ENCODE measurements around the gene UBE2F.

UBE2F gene

GRCh38 chr2:238040918-238041317 lies 74.1 kb downstream of the UBE2F start:
- ATAC-seq (ENCODE audit: low read depth) (no peak), DNase-seq (ENCODE audit: low spot score) (no peak)
- H3K36me3 ChIP-seq (ENCODE audit: low read depth) = peaks cover 32% of the 10 kb centered on the region
- no peak overlapping the region for H3K4me3 ChIP-seq (ENCODE audit: severe bottlenecking)
- H3K9me3 ChIP-seq (ENCODE audit: severe bottlenecking) = no peaks in the 10 kb centered on the region
- no peaks in the 10 kb centered on the region for H3K27me3 ChIP-seq (ENCODE audit: insufficient read depth, poor library complexity, severe bottlenecking)
- H3K27ac ChIP-seq (ENCODE audit: poor library complexity, severe bottlenecking) = no peak overlapping the region
- TF ChIP-seq, protein P1, sequence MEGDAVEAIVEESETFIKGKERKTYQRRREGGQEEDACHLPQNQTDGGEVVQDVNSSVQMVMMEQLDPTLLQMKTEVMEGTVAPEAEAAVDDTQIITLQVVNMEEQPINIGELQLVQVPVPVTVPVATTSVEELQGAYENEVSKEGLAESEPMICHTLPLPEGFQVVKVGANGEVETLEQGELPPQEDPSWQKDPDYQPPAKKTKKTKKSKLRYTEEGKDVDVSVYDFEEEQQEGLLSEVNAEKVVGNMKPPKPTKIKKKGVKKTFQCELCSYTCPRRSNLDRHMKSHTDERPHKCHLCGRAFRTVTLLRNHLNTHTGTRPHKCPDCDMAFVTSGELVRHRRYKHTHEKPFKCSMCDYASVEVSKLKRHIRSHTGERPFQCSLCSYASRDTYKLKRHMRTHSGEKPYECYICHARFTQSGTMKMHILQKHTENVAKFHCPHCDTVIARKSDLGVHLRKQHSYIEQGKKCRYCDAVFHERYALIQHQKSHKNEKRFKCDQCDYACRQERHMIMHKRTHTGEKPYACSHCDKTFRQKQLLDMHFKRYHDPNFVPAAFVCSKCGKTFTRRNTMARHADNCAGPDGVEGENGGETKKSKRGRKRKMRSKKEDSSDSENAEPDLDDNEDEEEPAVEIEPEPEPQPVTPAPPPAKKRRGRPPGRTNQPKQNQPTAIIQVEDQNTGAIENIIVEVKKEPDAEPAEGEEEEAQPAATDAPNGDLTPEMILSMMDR (IDR thresholded peaks at IDR 0.05; ENCODE audit: poor library complexity, severe bottlenecking) = no peak
- H3K4me1 ChIP-seq (ENCODE audit: insufficient read depth, poor library complexity, severe bottlenecking) = no peaks in the 10 kb centered on the region

DNA sequence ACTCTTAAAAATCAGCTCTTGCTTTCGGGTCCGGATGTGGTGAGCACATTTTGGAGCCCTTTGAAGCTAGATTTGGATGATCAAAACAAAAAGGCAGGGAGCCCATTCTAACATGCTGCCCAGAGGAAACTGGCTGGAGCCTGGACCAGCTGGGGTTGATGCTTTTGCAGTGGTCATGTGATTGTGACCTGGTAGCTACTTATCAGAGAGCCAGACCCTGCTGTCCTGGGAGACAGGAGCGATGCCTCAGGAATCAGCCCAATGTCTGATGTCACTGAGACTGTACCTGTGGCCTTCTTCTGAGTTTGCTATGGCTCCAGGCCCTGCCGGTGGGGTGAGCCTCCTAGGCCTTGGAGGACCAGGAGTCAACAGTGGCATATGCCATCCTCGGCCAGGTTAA lies 75.3 kb downstream of the UBE2F start:
- H3K4me3 ChIP-seq (ENCODE audit: severe bottlenecking) = no peak overlapping the region
- H3K27ac ChIP-seq (ENCODE audit: poor library complexity, severe bottlenecking) = no peak overlapping the region
- DNase-seq (ENCODE audit: low spot score) = no peak
- no peaks in the 10 kb centered on the region for H3K27me3 ChIP-seq (ENCODE audit: insufficient read depth, poor library complexity, severe bottlenecking)
- no peak for ATAC-seq (ENCODE audit: low read depth)
- no peaks in the 10 kb centered on the region for H3K9me3 ChIP-seq (ENCODE audit: severe bottlenecking)
- H3K4me1 ChIP-seq (ENCODE audit: insufficient read depth, poor library complexity, severe bottlenecking) = no peaks in the 10 kb centered on the region
- TF ChIP-seq, protein P1 (IDR thresholded peaks at IDR 0.05; ENCODE audit: poor library complexity, severe bottlenecking) = no peak
- H3K36me3 ChIP-seq (ENCODE audit: low read depth) = peaks cover 21% of the 10 kb centered on the region

- Histone ChIP-seq H3K36me3 (ENCODE audit: low read depth) (peaks cover 12% of the 10 kb centered on the region; the same call in 1 of the 2 replicates), H3K9me3 (ENCODE audit: severe bottlenecking) (no peaks in the 10 kb centered on the region), H3K4me1 (ENCODE audit: insufficient read depth, poor library complexity, severe bottlenecking) (no peaks in the 10 kb centered on the region), H3K4me3 (ENCODE audit: severe bottlenecking) (no peak overlapping the region), H3K27ac (ENCODE audit: poor library complexity, severe bottlenecking) (no peak overlapping the region), H3K27me3 (ENCODE audit: insufficient read depth, poor library complexity, severe bottlenecking) (no peaks in the 10 kb centered on the region)
- TF ChIP-seq, protein P1 (IDR thresholded peaks at IDR 0.05; ENCODE audit: poor library complexity, severe bottlenecking) = no peak
- no peak for DNase-seq (ENCODE audit: low spot score)
- no peak; the same call in 2 of the 3 replicates for ATAC-seq (ENCODE audit: low read depth)
Measured at GRCh38 chr2:238042849-238043584, 76.2 kb downstream of the UBE2F start.

DNA sequence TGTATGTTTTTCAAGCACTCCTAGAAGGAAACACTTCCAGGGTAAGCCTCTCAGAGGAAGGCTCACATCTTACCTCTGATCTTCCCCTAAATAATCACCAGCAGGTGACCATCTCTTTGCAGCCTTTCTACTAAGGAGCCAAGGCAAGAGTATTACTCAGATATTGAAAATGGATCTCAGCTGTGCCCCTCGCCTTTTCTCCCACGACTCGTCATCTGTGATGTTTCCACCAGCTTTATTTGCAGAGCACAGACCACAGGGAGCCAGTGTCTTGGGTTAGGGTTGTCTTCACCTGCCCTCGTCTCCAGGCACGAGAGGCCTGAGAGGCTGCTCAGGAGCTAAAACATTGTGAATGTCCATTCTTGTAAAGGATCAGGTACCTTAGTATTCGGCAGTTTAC lies 77.0 kb downstream of the UBE2F start:
- Histone ChIP-seq H3K9me3 (ENCODE audit: severe bottlenecking) (no peaks in the 10 kb centered on the region), H3K27me3 (ENCODE audit: insufficient read depth, poor library complexity, severe bottlenecking) (no peaks in the 10 kb centered on the region), H3K4me3 (ENCODE audit: severe bottlenecking) (no peak overlapping the region), H3K36me3 (ENCODE audit: low read depth) (peaks cover 9% of the 10 kb centered on the region; the same call in 1 of the 2 replicates), H3K4me1 (ENCODE audit: insufficient read depth, poor library complexity, severe bottlenecking) (no peaks in the 10 kb centered on the region), H3K27ac (ENCODE audit: poor library complexity, severe bottlenecking) (no peak overlapping the region)
- TF ChIP-seq, protein P1 (IDR thresholded peaks at IDR 0.05; ENCODE audit: poor library complexity, severe bottlenecking) = no peak
- no peak for DNase-seq (ENCODE audit: low spot score)
- ATAC-seq (ENCODE audit: low read depth) = no peak

DNA sequence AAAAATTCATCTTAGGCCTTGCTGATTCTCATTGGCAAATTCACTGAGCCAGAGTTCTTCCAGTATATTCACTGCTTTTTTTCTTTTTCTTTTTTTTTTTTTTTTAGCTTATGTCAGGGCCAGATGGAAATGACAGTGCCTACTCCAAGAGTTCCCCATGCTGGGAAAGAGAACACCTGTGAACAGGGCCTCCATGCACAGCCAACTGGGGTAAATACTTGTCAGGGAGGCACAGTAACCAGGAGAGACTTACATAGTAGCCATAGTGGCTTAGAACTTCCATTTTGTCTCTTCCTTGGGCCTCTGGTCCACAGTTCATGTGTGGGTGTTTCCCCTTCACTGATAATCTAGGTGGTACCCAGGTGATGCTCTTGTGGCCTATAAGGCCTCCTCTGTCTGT lies 78.8 kb downstream of the UBE2F start:
- H3K36me3 ChIP-seq (ENCODE audit: low read depth) = peaks cover 9% of the 10 kb centered on the region; the same call in 1 of the 2 replicates
- TF ChIP-seq, protein P1 (IDR thresholded peaks at IDR 0.05; ENCODE audit: poor library complexity, severe bottlenecking) = no peak
- no peaks in the 10 kb centered on the region for H3K27me3 ChIP-seq (ENCODE audit: insufficient read depth, poor library complexity, severe bottlenecking)
- DNase-seq (ENCODE audit: low spot score) (no peak), ATAC-seq (ENCODE audit: low read depth) (no peak)
- no peak overlapping the region for H3K4me3 ChIP-seq (ENCODE audit: severe bottlenecking)
- no peak overlapping the region for H3K27ac ChIP-seq (ENCODE audit: poor library complexity, severe bottlenecking)
- no peaks in the 10 kb centered on the region for H3K4me1 ChIP-seq (ENCODE audit: insufficient read depth, poor library complexity, severe bottlenecking)
- no peaks in the 10 kb centered on the region for H3K9me3 ChIP-seq (ENCODE audit: severe bottlenecking)

Data from RWPE2 (cell line).